DOHH2 (cell line): ENCODE results near the gene ZDHHC13.

Experiments
- H3F3A ChIP-seq: fragments of 200-600 bp; sonication (generic), shearing (Covaris generic); 2 replicates; pipeline ENCODE4 v1.6.0; 2016; ENCODE audit warnings: antibody characterized with exemption, mild to moderate bottlenecking; ENCODE audit not compliant: control insufficient read depth, insufficient read depth
- H3K27ac ChIP-seq: fragments of 200-600 bp; sonication (generic); 2 replicates; pipeline ENCODE4 v1.5.1; 2014; ENCODE audit warnings: low read depth, mild to moderate bottlenecking, low read length, moderate library complexity
- H3K27me3 ChIP-seq: fragments of 200-600 bp; sonication (generic); 2 replicates; pipeline ENCODE4 v1.6.1; 2014; ENCODE audit warnings: mild to moderate bottlenecking, low read length, mixed read lengths; ENCODE audit not compliant: control insufficient read depth
- H3K36me3 ChIP-seq: fragments of 200-600 bp; sonication (generic); 2 replicates; pipeline ENCODE4 v1.6.1; 2014; ENCODE audit warnings: mild to moderate bottlenecking, low read length, moderate library complexity, mixed read lengths; ENCODE audit not compliant: control insufficient read depth
- H3K4me1 ChIP-seq: fragments of 200-600 bp; sonication (generic); 2 replicates; pipeline ENCODE4 v1.6.1; 2014; ENCODE audit warnings: mild to moderate bottlenecking, low read length, mixed read lengths; ENCODE audit not compliant: control insufficient read depth
- H3K4me2 ChIP-seq: fragments of 200-600 bp; sonication (generic); 2 replicates; pipeline ENCODE4 v1.6.0; 2014; ENCODE audit warnings: mild to moderate bottlenecking, low read length, moderate library complexity
- H3K4me3 ChIP-seq: fragments of 200-600 bp; sonication (generic); 2 replicates; pipeline ENCODE4 v1.5.1; 2014; ENCODE audit warnings: mild to moderate bottlenecking, low read length, mixed read lengths
- H3K79me2 ChIP-seq: fragments of 200-600 bp; sonication (generic); 2 replicates; pipeline ENCODE4 v1.6.1; 2014; ENCODE audit warnings: mild to moderate bottlenecking, low read length, mixed read lengths; ENCODE audit not compliant: control insufficient read depth
- H3K9me2 ChIP-seq: fragments of 200-600 bp; sonication (generic); replicated peaks from 2 replicates; pipeline ENCODE4 v1.6.1; 2014; ENCODE audit warnings: mild to moderate bottlenecking, low read length, mixed read lengths; ENCODE audit not compliant: control insufficient read depth
- H3K9me3 ChIP-seq: fragments of 200-600 bp; sonication (generic); 2 replicates; pipeline ENCODE4 v1.6.1; 2014; ENCODE audit warnings: antibody characterized with exemption, low read length, mixed read lengths; ENCODE audit not compliant: control insufficient read depth, insufficient read depth
- H4K20me1 ChIP-seq: fragments of 200-600 bp; sonication (generic); 2 replicates; pipeline ENCODE4 v1.6.0; 2014; ENCODE audit warnings: low read depth, mild to moderate bottlenecking, antibody characterized with exemption, low read length, moderate library complexity; ENCODE audit not compliant: control insufficient read depth, insufficient read depth
- CTCF ChIP-seq: fragments of 200-600 bp; sonication (generic); IDR thresholded peaks from one replicate; pipeline ENCODE4 v1.5.1; 2014; ENCODE audit warnings: antibody characterized with exemption, mild to moderate bottlenecking, low read depth, low read length; ENCODE audit not compliant: poor library complexity, severe bottlenecking
- EZH2phosphoT487 ChIP-seq: fragments of 200-600 bp; sonication (generic); IDR thresholded peaks from 2 replicates; pipeline ENCODE4 v1.6.1; 2017; ENCODE audit warnings: borderline replicate concordance, mild to moderate bottlenecking, antibody characterized with exemption, low read length, moderate library complexity, mixed read lengths

ZDHHC13 gene

GRCh38 chr11:19111809-19112208 is 5.2 kb upstream of the ZDHHC13 start:
- peaks cover 4% of the 10 kb centered on the region; the same call in 1 of the 2 replicates for H3K27me3 ChIP-seq
- TF ChIP-seq EZH2phosphoT487: no peak
- no peak for TF ChIP-seq CTCF

GRCh38 chr11:19116276-19116970 is 545 bp upstream of the ZDHHC13 start:
- H3K4me1 ChIP-seq: peaks cover 22% of the 10 kb centered on the region
- peak overlapping the region; percentile 91 for H3K4me3 ChIP-seq
- H3K27ac ChIP-seq: no peak overlapping the region
- H3K27me3 ChIP-seq: peaks cover 4% of the 10 kb centered on the region; the same call in 1 of the 2 replicates
- peaks cover 25% of the 10 kb centered on the region for H3K36me3 ChIP-seq
- peak overlapping the region; percentile 89 for H3K4me2 ChIP-seq
- H3K9me2 ChIP-seq: no peaks in the 10 kb centered on the region
- H4K20me1 ChIP-seq: peaks cover 7% of the 10 kb centered on the region; the same call in 1 of the 2 replicates
- no peak for TF ChIP-seq EZH2phosphoT487
- no peak for TF ChIP-seq CTCF
- H3K79me2 ChIP-seq: peaks cover 44% of the 10 kb centered on the region
- no peaks in the 10 kb centered on the region for H3F3A ChIP-seq
- H3K9me3 ChIP-seq: no peaks in the 10 kb centered on the region

More at GRCh38 chr11:19111809-19112208, 5.2 kb upstream of the ZDHHC13 start:
- Histone ChIP-seq H3K4me2 (no peak overlapping the region), H3K9me3 (no peaks in the 10 kb centered on the region), H3K9me2 (no peaks in the 10 kb centered on the region), H3K79me2 (no peaks in the 10 kb centered on the region), H3K4me1 (peaks cover 7% of the 10 kb centered on the region), H3F3A (no peaks in the 10 kb centered on the region), H4K20me1 (no peaks in the 10 kb centered on the region), H3K27ac (no peak overlapping the region), H3K4me3 (no peak overlapping the region), H3K36me3 (no peaks in the 10 kb centered on the region)

GRCh38 chr11:19117760-19118097 is 761 bp downstream of the ZDHHC13 start:
- Histone ChIP-seq H3K36me3 (peaks cover 28% of the 10 kb centered on the region), H3K4me2 (peak overlapping the region; percentile 89), H3F3A (no peaks in the 10 kb centered on the region), H3K4me3 (peak overlapping the region; percentile 91), H3K79me2 (peaks cover 51% of the 10 kb centered on the region), H4K20me1 (peaks cover 7% of the 10 kb centered on the region; the same call in 1 of the 2 replicates), H3K9me2 (no peaks in the 10 kb centered on the region), H3K9me3 (no peaks in the 10 kb centered on the region), H3K27me3 (no peaks in the 10 kb centered on the region), H3K27ac (no peak overlapping the region), H3K4me1 (peaks cover 22% of the 10 kb centered on the region)
- TF ChIP-seq CTCF: peak; percentile 3
- no peak for TF ChIP-seq EZH2phosphoT487
